GM19455 (cell line): ENCODE data around the gene C2CD5.
"Not testable (repeated sequence)": the region's sequence is repeated elsewhere in the genome, so short reads cannot be mapped to it uniquely, and the experiment has no call there.

Source experiments
- ATAC-seq: cut with Tn5 transposase; IDR thresholded peaks from one replicate; pipeline ENCODE4 v1.9.1; 2021; ENCODE audit not compliant: unreplicated experiment

The C2CD5 gene

GRCh38 chr12:22536971-22537544 lies 7.3 kb downstream of the C2CD5 start:
- no peak for ATAC-seq

- no peak for ATAC-seq
Observed at GRCh38 chr12:22536346-22536945, 7.9 kb downstream of the C2CD5 start.

GRCh38 chr12:22535478-22535877 lies 8.9 kb downstream of the C2CD5 start:
- no peak for ATAC-seq

DNA sequence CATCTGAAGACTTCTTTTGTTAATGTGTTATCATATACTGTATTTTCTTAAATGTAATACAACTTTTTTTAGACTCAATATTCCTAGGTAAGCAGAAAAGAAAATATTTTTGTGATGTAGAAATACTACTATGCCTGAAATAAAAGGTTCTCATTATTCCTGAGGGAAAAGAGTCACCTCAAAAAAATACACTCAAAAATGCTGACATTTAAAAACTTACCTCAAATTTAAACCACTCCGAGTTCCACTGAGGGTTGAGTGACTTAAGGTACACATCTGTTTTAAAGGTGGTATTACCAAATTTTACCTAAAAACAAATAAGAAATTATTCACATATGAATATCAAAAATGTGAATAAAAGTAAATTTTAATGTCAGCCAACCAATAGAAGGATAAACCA lies 9.3 kb downstream of the C2CD5 start:
- ATAC-seq, result no peak

- no peak for ATAC-seq
Observed at GRCh38 chr12:22533155-22533554, 11.2 kb downstream of the C2CD5 start.

GRCh38 chr12:22532317-22532716 lies 12.0 kb downstream of the C2CD5 start:
- no peak for ATAC-seq

DNA sequence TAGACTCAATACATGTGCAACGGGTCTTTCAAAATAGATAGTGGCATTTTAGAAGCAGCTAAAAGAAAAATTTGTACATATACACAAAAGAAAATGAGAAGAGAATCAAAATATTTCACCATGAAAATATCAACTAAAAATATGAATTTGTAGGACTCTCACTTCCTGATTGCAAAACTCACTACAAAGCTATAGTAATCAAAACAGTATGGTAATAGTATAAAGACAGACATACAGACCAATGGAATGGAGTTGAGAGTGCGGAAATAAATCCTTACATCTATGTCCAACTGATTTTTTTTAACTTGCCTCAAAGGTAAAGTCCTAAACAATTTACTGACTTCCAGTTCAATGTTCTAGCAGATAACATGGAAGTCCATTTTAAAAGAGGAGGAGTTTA lies 13.1 kb downstream of the C2CD5 start:
- no peak for ATAC-seq

DNA sequence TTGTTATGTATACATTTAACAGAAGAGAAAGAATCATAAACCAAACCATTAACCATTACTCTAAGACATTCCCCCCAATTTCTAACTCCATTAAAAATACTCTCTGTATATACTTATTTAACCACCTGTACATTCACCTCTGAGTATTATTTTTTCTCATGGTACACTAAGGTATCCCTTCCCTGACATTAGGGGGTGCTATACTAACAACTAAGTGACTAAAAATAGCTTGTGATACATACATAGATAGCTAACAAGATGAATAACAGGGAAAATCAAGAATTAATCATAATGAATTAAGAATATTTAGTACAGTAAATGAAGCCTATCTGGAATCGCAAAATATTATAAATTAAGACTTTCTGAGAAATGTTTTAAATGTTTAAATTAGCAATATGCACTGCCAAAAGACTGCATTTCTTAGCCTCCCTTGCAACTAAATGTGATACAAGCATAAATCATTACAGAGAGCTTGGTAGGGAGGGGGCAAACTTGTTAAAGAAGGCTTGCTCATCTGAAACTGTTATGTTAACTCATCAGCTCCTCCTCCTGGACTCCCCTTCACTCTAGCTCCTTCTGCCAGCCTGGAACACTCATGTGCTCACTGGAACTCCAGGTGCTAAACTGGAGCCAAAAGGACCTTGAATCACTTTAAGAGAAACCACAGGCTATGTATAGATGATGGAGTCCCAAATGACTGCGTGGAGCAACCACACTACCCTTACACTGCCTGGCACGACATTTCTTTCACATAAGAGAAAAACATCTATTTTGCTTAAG lies 14.9 kb downstream of the C2CD5 start:
- no peak for ATAC-seq

DNA sequence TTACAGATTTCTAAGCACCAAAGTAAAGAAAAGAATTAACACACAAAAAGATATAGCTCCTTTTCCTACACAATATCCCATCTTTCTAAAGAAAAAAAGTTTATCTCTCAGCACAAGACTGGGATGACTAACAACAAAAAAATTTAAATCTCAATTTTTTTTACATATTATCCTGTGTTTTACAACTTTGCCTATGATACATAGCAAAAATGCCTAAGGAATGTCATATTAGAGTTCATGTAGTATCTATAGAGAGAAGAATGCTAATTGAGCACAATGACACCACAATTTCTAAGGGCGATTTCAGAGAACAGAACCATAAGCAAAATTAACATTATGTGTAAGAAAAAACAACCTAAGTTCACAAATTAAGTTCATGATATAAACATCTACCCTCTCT lies 16.3 kb downstream of the C2CD5 start:
- ATAC-seq, result no peak

DNA sequence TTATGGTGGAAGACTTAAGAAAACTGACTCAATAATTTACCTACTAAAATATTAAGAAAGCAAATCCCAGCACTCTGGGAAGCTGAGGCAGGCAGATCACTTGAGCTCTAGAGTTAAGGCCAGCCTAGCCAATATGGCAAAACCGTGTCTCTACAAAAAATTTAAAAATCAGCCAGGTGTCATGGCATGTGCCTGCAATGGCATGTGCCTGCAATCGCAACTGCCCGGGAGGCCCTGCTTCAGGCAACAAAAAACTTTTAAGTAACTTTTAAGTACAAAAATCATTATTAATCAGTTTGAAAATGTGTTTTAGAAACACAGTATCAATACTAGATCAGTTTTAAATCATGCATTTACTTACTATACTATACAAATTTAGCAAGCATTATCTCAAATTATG lies 17.5 kb downstream of the C2CD5 start:
- ATAC-seq, result no peak

DNA sequence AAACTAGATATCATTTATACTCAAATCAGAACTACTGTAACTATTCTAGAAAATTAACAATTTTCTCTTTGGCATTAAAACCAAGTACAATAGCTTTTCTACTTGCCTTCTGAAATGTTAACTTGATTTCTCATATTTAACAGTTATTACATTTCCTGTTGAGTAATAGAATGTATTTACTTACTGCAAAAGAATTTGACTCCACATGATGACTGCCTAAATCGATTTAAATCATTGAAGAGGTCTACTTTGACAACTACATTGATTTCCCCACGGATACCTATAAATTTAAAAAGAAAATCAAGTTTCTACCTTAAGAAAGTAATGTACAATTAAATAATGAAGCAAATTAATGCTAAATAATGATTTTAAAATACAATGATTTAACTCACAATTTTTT lies 18.9 kb downstream of the C2CD5 start:
- ATAC-seq, result no peak

DNA sequence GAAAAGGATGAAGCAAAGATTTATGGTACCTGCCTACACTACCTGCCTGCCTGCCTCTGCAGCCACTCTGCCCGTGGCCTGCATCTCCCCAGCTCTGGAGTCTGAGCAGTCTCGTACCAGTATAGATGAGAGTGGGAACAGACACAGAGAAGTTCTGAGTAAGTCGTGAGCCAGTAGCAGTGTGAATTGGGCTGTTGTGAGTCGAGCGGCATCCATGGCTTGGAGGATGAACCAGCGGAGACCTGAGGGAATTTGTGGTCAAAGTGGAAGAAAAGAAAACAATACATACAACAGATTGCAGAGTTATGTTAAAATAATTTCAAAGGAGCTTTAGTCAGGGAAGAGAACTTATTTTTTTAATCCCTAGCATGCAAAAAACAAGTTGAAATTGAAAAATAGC lies 25.3 kb downstream of the C2CD5 start:
- no peak for ATAC-seq

DNA sequence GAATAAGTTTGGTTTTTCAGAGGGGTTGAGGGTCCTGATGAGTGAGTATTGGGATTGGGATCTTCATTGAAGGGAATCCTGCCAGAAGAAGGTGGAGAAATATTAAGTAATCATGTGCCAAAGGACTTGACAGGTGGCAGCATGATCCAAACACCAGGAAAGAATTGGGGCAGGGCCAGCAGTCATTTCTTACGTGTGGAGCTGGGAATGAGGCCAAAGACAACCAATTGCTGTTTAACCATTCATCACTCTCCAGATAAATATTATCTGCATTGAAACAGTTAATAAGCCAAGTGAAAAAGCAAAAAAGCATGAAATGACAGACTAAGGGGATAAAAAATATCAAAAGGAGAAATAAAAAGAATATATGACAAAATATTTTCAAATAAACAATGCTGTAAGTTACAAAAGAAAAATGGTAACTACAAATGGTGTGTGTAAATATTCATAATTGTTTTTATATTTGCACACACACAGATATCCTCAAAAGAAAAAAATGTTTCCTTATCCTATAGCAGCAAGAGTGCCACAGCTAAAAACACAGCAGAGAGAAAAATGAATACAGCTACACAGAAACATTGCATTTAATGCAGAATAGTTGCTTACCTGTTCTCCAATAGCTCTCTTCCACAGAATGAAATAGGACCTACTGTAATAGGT lies 26.2 kb downstream of the C2CD5 start:
- ATAC-seq, result no peak

DNA sequence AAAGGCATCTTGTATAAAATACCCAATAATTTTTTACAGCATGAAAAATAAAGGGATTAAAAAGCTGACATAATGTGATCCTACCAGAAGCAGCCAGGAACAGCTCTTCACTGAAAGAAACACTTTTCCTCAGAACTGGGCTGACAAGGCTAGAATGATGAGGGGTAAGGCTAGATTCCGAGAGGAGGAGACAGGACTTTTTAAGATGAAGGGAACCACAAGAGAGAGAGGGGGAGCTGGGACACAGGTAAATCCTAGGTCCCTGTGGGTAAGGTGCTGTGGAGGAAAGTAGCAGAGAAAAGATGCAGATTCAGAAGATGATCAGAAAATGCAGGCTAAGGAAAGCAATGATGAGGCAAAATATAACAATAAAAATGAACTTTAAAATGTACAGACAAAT lies 29.5 kb downstream of the C2CD5 start:
- no peak for ATAC-seq

DNA sequence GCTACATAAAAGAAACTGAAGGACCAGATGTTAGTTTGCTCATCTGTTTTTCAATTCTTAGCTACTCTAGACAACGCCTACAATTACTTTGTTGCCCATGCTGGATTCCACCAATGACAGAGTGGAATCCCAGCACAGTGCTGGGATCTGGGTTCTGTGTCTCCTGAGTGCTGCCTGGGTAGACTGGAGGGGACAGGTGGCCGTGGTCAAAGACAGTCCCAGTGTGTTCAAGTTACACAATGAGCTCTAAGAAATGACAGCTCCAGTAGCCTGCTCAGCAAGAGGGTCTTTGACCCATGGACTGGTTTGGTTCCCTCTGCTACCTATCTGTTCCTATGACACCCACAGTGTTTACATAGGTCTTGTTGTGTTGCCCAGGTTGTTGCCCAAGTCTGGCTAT lies 38.5 kb downstream of the C2CD5 start:
- ATAC-seq, result no peak

DNA sequence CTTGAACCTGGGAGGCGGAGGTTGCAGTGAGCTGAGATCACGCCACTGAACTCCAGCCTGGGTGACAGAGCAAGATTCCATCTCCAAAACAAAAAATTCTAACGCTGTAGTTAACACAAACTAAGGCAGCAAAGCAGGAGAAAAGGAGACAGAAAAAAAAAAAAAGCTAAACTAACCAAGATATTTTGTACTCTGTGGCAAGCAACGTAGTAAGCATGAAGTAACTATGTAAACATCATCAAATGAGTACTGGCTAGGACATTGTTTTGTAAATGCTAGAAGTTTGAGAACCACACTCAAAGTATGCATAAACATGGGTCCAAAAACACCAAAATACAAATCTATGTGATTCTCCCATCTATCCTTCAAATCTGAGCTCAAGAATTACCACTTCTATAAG lies 44.2 kb downstream of the C2CD5 start:
- no peak for ATAC-seq

GRCh38 chr12:22499445-22499844 lies 44.9 kb downstream of the C2CD5 start:
- ATAC-seq, result no peak

DNA sequence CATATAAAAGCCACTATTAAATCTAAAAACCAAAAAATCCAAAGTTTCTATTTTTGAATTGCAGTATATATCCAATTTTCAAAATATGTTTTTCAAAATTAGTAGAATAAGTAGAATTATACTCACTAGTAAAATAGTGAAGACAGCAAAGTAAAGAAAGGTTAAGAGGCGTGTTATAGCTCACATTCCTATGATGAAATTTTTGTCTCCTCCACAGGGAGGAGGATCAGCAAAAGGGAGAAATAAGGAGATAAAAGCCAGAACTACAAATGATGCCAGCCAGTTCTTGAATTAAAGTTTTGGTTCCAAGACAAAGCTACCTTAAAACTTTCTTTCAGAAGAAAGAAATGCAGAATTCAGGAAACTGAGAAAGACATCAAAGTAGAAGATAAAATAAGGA lies 50.0 kb downstream of the C2CD5 start:
- ATAC-seq, result no peak

GRCh38 chr12:22491034-22491433 lies 53.3 kb downstream of the C2CD5 start:
- no peak for ATAC-seq

DNA sequence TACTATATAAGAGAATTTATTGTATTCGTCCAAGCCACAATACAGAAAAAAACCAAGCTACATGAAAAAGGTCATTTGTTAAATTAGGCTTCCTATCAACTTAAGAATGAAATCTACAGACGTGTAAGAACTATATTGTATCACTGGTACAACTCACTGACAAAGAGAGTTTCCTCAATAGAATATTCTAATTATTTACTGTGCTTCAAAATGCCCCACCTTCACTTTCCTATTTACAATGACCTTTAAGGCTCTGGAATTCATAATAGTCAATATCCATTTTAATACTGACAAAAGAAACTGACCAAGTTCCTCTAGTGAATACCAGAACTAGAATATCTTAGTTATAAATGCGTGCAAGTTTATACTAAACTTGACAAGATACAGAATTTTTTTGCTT lies 55.9 kb downstream of the C2CD5 start:
- no peak for ATAC-seq

GRCh38 chr12:22487683-22488082 lies 56.7 kb downstream of the C2CD5 start:
- not testable (repeated sequence) for ATAC-seq

- ATAC-seq, result no peak
Observed at GRCh38 chr12:22481547-22482104, 62.7 kb downstream of the C2CD5 start.
